Adipose tissue (tissue), 3 donors: Measurements from ENCODE around the gene PRKCA. TPM values are rescaled to one million over a fixed set of nuclear protein-coding genes. Genes with fewer than 3 reads are reported as not detected.

Experiments
- H3K27ac ChIP-seq: one replicate; pipeline ENCODE4 v1.5.1; 2013; ENCODE audit warnings: low read depth, low read length
- WGBS, 3 donors: extraction: QIAGEN DNeasy Blood & Tissue Kit; methylation state at CpG; one replicate each; pipeline ENCODE4 v1.1.7; 2013; 5-methylcytosine and 5-hydroxymethylcytosine counted together
- polyA plus RNA-seq, 3 donors: library from polyadenylated mRNA; stranded (reverse); fragments of 200-250 nt; gene quantifications; one replicate each; pipeline ENCODE4 v1.2.3, GENCODE V29; 2013
- donor health status: healthy with polysubstance abuse.
- donor health status: Bipolar disorder and iron deficiency.
- donor health status: healthy.

PRKCA gene
- polyA plus RNA-seq, 3 donors: 2.1 to 6.3 (median 2.3) TPM

DNA sequence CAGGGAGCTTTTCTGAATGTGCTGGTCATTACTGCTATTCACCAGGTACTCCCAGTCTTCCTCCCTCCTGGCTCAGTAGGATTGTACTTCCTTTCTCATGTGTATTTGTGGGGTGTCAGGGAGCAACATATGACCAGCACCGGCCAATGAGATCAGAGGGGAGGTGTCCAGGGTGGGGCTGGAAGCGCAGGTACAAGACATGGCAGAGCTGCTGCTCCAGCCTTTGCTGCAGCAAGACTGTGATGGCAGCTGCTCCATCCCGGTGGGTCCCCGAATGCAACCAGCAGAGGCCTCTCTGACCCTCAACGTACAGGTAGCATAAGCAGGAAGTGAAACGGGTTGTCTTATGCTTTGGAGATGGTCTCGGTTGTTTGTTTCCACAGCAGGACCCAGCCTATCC is 478.7 kb downstream of the PRKCA start:
- H3K27ac ChIP-seq: no peak overlapping the region
- WGBS, 3 donors: 94 to 96% (median 94%) methylated on average over 7 of the region's 7 CpGs

DNA sequence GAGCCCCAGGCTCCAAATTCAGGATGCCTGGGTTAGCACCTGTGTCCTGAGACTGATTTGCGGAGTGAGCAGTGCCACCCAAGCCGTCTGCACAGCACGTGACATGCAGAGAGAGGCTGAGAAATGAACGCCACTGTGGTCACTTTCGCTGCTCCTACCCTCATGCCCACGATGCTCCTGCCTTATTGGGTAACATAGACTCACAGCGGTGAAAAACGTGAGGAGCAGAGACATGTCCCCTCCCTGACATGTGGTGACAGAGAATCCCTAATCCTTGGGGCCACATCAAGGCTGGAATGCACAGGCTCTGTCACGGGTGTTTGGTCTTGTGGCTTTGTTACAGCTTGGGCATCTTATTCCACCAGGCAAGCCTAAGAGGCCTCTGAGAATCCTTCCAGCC is 480.4 kb downstream of the PRKCA start:
- no peak overlapping the region for H3K27ac ChIP-seq
- 90 to 92% (median 91%) methylated on average over 9 of the region's 9 CpGs for WGBS, 3 donors

DNA sequence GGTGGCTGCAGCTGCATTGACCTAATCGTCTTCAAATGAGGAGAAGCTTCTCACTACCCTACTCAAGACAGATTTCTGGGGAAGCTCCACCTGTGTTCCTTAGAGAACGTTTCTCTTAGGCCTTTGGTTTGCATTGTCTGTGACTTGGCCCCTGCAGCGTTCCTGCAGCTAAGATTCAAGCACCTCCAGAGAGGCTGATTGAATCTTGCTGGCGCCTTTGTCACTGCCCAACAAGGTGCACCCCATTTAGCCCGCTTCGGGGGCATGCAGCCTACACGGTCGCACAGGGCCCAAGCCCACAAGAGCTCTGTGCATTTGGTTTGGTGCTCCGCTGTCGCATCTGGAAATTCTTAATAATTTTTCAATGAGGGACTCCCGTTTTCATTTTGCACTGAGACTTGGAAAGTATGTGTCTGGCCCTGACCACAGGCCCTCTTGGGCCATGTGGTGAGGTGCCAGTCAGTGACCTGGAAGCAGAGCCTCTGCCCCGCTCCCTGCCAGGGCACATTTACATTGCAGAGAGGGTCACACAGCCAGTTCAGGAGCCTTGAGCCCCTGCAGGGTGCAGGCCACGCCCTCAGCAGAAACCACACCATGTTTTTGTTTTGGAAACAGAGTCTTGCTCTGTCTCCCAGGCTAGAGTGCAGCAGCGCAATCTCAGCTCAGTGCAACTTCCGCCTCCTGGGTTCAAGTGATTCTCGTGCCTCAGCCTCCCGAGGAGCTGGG is 481.4 kb downstream of the PRKCA start:
- no peak overlapping the region for H3K27ac ChIP-seq
- WGBS, 3 donors: 92 to 95% (median 95%) methylated on average over 17 of the region's 17 CpGs

DNA sequence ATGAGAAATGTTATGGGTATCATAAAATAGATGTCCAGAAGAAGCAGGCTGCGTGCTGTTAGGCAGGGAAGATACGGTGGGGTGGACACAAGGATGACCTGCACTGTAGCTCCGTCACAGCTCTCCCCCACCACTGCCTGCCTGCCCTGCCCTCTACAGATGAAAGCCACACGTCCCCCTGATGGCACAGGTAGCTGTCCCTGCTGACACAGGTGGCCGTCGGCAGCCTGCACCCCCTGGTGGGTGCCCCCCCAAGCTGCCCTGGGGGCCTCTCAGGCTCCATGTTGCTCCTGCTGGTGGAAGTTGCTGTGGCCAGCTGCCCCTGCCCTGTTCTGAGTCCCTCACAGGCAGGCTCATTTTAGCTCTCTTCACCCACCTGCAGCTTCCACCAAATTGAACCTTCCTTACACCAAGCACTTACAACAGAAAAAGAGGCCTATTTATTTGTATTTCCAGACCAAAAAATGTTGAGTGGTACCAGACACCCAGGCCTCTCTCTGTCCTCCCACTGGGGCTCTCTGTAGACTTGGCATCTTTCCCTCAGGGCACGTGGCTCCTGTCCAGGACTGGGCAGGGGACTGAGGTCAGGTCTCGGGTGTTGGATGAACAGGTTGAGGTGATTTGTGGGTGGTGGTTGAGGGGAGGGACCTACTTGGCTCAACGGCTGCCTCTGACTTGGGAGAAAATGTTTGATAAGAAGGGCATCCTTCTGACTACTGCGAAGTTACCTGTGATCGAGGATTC is 482.4 kb downstream of the PRKCA start:
- no peak overlapping the region for H3K27ac ChIP-seq
- 74 to 91% (median 82%) methylated on average over 11 of the region's 11 CpGs for WGBS, 3 donors

DNA sequence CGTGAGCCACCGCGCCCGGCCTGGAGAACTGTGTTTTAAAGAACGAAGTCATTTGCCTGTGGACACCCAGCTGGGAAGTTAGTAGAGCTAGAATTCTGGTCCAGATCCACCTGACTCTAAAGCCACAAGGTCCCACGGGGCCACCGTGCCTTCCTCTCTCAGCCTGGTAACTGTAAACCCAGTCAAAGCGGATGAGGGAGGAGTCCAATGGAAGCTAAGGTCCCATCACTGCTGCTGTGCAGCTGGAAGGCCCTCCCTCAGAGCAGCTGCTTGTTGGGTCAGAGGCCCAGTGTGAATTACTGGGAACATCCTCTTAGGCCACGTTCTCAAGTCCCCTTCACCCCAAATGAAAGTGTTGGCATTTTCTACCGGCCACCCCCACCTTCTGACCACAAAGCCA is 483.7 kb downstream of the PRKCA start:
- H3K27ac ChIP-seq: no peak overlapping the region
- 83 to 94% (median 90%) methylated on average over 10 of the region's 10 CpGs for WGBS, 3 donors

DNA sequence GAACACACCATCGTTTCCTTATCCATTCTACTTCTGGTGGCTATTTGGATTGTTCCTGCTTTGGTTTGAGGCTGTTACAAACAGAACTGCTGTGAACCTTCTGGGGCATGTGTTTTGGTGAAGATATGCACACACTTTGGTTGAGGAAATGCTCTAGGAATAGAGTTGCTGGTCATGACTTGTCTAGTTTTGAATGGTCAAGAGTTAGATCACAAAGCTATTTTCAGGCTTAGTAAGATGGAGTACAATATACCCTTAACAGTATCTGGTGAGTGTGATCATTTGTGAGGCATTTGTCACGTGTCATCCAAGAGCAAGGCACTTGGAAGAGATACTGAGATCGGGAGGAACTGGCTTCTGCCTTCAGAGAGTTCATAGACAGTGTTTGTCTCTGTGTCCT is 485.5 kb downstream of the PRKCA start:
- 85 to 86% (median 85%) methylated on average over 3 of the region's 3 CpGs for WGBS, 3 donors
- no peak overlapping the region for H3K27ac ChIP-seq

DNA sequence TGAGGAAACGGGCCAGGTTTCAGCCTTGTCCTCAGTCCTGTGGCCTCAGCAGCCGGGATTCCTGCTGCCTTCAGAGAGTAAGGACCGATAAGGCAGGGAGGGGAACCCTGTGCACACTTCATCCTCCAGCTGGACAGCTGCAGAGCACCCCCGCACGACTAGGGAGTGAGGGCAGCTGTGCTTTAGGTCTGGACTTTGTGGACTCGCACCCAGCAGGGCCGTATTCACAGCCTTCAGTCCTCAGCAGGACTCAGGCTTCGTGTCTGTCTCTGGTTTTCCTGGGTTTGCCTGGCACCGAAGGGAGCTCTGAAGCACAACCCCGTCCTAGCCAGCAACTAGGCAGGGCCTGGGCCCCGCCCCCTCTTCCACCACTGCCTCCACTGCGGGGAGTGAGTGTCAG is 486.7 kb downstream of the PRKCA start:
- 77 to 84% (median 83%) methylated on average over 12 of the region's 12 CpGs for WGBS, 3 donors
- no peak overlapping the region for H3K27ac ChIP-seq

DNA sequence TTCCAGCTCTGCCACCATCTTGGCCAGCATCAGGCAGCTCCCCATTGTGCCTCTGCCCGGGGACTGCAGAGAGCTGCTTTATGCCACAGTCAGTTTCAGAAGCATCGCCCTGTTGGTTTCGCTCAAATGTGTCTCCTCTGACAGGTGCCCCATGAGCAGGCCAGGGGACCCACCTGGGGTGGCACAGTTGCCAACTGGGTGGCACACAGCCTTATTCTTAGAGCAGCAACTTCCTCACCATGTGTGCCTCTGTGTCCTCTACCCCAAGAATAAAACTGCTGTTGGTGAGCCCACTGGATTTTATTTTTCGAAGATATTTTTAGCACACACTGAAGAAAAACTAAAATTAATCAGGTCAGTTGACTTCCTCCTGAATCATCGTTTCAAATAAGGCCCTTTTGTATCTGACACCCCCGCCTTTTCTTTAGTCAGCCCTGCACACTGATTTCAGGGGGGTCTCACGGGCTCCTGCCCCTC is 487.6 kb downstream of the PRKCA start:
- 70 to 79% (median 76%) methylated on average over 7 of the region's 7 CpGs for WGBS, 3 donors
- no peak overlapping the region for H3K27ac ChIP-seq

DNA sequence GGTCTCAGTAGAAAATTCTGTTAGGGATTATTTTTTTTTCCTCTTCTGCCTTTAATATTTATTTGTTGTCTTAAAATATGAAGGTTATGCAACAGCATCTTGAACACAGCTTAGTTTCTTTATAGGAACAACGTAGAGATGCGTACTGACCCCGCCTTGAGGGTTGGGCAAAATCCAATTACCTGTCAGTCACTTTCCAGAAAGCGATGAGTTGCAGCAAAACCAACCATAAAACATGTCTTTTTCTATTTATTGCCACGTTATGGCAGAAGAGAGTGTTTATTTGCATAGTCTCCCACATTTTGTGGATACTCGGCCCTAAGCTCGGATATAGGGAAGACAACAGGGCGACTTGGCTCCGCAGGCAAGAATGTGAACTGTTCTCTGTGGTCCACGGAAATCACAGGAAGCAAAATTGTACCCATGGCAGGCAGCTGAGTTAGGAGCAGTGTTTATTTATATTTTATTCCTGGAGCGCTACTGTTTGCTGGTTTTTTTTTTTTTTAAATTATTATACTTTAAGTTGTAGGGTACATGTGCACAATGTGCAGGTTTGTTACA is 488.2 kb downstream of the PRKCA start:
- no peak overlapping the region for H3K27ac ChIP-seq
- WGBS, 3 donors: 79 to 91% (median 84%) methylated on average over 11 of the region's 11 CpGs

DNA sequence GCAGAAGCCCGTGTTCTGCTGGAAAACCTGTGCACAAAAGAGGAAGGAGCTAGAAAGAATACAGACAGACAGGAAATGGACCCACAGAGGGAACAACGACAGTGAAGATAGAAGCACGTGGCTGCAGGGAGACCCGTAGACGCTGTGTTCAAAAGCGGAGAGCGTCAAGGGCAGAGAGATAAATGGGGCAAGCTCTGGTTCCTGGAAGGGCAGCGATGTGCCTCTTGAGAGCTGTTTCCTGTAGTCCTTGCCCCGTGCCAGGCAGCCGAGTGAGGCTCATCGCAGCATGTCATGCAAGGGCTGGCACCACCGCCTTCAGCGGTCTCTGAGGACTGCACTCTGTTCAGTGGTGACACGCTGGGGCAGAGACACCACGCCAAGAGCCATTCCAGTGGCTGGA is 488.9 kb downstream of the PRKCA start:
- H3K27ac ChIP-seq: no peak overlapping the region
- WGBS, 3 donors: 43 to 53% (median 44%) methylated on average over 15 of the region's 15 CpGs

DNA sequence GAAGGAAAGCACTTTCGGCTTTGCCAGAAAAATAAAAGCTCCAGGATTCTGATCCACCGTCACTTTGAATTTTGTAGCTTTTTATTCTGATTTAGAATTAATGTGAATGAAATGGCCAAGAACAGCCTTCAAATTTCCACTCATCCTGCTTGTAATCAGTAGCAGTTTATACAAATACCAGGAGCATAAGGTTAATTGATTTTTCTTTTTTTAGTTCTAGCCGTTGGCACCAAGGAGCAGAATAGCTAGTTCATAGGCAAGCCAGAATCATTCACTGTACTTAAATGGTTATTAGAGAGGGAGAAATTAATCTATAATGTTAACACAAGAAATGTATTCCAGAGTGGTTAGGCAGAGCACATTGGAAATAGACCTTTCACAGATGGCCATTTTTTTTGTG is 491.4 kb downstream of the PRKCA start:
- H3K27ac ChIP-seq: no peak overlapping the region
- WGBS, 3 donors: 39 to 93% (median 91%) methylated on average over 3 of the region's 3 CpGs

DNA sequence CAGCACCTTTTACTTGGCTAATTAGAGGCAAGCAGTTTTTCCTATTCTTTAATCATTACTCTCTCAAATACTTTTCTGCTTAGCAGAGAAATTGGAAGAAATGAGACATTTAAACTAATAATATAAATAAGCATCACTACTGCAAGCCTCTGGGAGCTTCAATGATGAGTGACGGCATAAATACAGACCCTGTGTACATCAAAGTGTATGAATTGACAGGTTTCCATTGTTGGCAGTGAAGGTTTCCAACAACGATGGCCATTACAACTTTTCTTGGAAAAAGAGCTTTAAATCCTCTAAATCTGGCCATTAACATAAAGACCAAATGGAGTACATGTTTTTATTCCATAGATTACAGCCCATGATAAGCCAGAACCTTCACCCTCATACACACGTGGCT is 493.1 kb downstream of the PRKCA start:
- 82 to 98% (median 92%) methylated on average over 3 of the region's 3 CpGs for WGBS, 3 donors
- no peak overlapping the region for H3K27ac ChIP-seq

DNA sequence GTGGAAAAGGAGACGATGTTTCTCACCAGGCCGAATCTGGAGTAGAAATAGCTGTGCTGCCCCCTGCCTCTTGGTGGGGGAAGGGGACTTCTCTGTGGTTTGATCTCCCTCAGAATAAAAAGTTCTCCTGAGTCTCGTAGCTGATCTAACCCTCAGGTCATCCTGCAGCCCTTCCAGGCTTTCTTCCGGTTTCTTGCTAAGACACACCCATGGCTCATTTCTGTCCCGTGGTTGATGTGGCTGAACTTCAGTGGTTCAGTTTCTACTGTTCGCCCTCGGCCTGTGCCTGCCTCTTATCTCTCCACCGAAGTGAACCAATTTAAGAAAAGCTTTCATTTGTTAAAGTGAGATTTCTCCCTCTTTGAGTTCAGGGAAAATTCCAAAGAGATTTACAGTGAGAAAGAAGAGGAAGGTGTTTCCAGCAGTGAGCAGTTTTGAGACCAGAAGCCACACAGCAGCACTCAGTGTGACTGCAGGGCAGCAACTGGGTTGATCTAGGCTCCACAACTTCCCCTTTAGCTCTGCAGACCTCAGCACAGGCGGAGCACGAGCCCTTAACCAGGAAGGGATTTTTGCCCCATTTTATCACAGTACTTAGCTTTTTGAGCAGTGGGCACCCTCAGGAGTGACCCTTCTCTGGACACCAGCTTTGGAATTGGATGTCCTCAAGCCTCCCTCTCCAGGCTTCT is 497.6 kb downstream of the PRKCA start:
- WGBS, 3 donors: 74 to 84% (median 79%) methylated on average over 10 of the region's 10 CpGs
- H3K27ac ChIP-seq: no peak overlapping the region

DNA sequence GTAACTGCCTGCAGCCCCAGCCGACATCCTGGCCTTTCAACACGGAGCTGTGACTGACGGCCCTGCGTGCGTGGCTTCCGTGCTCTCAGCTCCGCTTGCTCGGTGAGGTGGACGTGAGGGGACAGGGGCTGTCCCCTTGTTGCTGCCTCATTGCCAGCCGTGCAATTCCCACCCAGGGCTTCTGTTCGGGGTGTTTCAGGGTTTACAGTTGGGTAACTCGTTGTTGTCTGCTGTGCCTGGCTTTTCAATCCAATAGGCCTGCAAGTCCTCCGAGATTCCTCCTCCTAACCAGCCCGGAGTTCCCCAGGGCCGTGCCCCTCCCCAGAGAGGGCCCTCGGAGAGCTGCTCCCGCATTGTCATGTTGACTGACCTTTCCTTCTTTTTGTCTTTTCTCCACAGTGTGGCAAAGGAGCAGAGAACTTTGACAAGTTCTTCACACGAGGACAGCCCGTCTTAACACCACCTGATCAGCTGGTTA is 501.1 kb downstream of the PRKCA start:
- H3K27ac ChIP-seq: no peak overlapping the region
- 88 to 91% (median 88%) methylated on average over 19 of the region's 19 CpGs for WGBS, 3 donors

DNA sequence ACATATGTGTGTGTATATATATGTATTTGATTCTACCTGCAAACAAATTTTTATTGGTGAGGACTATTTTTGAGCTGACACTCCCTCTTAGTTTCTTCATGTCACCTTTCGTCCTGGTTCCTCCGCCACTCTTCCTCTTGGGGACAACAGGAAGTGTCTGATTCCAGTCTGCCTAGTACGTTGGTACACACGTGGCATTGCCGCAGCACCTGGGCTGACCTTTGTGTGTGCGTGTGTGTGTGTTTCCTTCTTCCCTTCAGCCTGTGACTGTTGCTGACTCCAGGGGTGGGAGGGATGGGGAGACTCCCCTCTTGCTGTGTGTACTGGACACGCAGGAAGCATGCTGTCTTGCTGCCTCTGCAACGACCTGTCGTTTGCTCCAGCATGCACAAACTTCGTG is 503.2 kb downstream of the PRKCA start:
- H3K27ac ChIP-seq: no peak overlapping the region
- 41 to 50% (median 47%) methylated on average over 10 of the region's 10 CpGs for WGBS, 3 donors

DNA sequence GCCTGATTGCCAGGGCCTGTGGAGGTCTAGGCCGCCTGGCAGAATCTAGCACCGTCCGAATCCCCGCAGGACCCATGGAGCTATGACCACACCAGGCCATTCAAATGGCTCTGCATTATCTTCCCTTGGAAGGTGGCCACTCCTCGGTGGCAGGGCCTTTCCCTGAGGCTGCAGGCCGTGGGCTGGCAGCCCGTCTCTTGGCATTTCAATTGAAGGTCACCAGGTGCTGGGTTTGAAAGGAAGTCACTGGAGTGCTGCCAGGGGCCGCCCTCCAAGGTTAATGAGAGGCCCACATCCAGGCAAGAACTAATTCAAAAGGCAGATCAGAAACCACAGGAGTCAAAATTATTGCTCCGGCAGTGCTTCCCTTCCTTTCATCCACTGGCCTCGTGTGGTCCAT is 504.8 kb downstream of the PRKCA start:
- H3K27ac ChIP-seq: no peak overlapping the region
- WGBS, 3 donors: 39 to 68% (median 59%) methylated on average over 10 of the region's 10 CpGs

DNA sequence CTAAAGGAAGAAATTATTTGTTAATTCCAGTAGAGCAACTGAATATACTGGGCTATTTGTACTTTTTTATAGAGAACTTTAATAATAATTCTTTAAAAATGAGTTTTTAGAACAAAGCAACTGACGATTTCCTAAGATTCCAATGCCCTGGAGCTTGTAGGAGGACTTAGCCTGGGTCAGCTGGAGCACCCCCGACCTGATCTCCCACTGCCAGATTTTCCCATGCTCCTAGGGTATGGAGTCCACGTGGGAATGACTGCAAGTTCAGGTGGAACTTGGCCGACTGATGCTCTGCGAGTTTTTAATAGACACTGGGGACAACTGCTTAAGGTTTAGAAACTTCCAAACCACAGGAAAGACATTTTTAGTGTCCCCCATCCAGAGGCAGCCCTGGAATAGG is 507.0 kb downstream of the PRKCA start:
- H3K27ac ChIP-seq: no peak overlapping the region
- WGBS, 3 donors: 88 to 95% (median 92%) methylated on average over 5 of the region's 5 CpGs

DNA sequence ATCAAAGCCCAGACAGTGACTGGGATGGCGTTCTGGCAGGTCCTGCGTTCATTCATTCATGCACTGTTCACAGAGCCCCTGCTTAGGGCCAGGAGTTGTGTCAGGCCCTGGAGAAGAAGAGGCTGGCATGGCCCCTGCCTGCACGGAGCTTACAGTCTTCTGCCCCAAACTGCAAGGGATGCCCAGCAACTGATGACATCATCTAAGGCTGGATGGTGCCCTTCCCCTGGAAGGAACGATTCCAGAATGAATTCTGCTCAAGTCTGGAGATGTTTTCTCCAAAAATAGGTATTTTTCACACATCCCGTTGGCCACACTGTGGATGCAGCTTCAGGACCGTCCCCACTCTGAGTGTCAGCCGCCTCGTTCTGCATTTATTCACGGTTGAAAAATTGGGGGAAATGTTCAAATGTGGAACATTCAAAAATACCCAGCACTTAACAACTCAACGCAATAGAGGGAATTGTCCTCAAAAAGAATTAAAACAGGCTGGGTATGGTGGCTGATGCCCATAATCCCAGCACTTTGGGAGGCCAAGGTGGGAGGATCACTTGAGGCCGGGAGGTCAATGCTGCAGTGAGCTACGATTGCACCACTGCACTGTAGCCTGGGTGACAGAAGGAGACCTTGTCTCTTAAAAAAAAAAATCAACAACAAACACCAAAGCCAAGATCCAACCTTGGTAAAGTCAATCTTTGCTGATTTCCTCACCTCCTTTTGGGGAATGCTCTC is 508.7 kb downstream of the PRKCA start:
- WGBS, 3 donors: 90 to 93% (median 92%) methylated on average over 12 of the region's 12 CpGs
- no peak overlapping the region for H3K27ac ChIP-seq
